ENCODE measurements around the gene ATP8A2.

The ATP8A2 gene

GRCh38 chr13:25887962-25888655 is 516.3 kb downstream of the ATP8A2 start:
- H3K9me3 ChIP-seq, result no peaks in the 10 kb centered on the region
- H3K36me3 ChIP-seq, result no peaks in the 10 kb centered on the region
- TF ChIP-seq CTCF (IDR thresholded peaks at IDR 0.05), result no peak
- H3K27ac ChIP-seq, result no peak overlapping the region
- H3K4me1 ChIP-seq (ENCODE audit: control insufficient read depth in 1 of 2, insufficient read depth in 1 of 2, low read depth in 1 of 2, low read length in 1 of 2), result no peaks in the 10 kb centered on the region
- H3K27me3 ChIP-seq, result no peaks in the 10 kb centered on the region
- H3K4me3 ChIP-seq (ENCODE audit: low read depth in 1 of 2, low read length in 1 of 2), result no peak overlapping the region

DNA sequence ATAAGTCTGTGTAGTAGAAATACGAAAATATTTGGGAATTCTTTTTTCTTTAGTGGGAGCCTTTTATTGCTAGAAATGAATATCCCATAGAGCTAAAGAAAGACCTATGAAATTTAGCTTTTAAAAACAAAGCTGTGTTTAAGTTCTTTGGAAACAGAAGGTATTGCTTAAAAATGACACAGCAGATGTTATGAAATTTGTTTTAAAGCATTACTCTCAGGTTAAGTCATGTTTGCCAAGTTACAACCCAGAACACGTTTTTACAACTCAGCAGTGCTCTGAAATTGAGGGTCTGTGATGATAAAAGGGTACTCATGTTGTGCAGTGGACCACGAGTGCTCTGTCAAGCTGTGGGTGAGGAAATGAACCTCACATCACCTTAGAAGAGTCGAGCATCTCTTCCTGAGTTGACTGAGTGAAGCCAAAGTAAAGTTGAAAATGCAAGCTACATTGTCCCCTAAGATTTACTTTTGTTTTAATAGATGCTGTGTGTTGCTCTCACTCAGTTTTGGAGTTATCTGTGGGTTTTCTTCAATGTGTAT is 519.0 kb downstream of the ATP8A2 start:
- no peaks in the 10 kb centered on the region for H3K9me3 ChIP-seq
- no peak for TF ChIP-seq CTCF (IDR thresholded peaks at IDR 0.05)
- no peaks in the 10 kb centered on the region for H3K4me1 ChIP-seq (ENCODE audit: control insufficient read depth in 1 of 2, insufficient read depth in 1 of 2, low read depth in 1 of 2, low read length in 1 of 2)
- no peaks in the 10 kb centered on the region for H3K27me3 ChIP-seq
- no peak overlapping the region for H3K4me3 ChIP-seq (ENCODE audit: low read depth in 1 of 2, low read length in 1 of 2)
- no peak overlapping the region for H3K27ac ChIP-seq
- H3K36me3 ChIP-seq, result no peaks in the 10 kb centered on the region

DNA sequence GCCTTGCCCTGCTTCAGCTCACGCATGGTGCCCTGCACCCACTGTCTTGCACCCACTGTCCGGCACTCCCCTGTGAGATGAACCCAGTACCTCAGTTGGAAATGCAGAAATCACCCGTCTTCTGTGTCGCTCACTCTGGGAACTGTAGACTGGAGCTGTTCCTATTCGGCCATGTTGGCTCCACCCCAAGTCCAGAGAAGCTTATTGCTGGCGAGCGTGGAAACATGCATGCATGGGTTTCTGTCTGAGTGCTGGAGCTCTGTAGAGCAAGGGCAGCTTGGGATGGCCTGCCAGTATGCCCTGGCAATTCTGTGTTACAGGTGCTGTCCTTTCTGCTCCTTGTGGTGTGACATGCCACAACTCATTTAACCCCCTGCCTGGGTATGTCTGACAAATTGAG is 527.2 kb downstream of the ATP8A2 start:
- no peaks in the 10 kb centered on the region for H3K36me3 ChIP-seq
- no peaks in the 10 kb centered on the region for H3K4me1 ChIP-seq (ENCODE audit: control insufficient read depth in 1 of 2, insufficient read depth in 1 of 2, low read depth in 1 of 2, low read length in 1 of 2)
- no peak overlapping the region for H3K27ac ChIP-seq
- no peaks in the 10 kb centered on the region for H3K27me3 ChIP-seq
- no peak for TF ChIP-seq CTCF (IDR thresholded peaks at IDR 0.05)
- no peaks in the 10 kb centered on the region for H3K9me3 ChIP-seq
- no peak overlapping the region for H3K4me3 ChIP-seq (ENCODE audit: low read depth in 1 of 2, low read length in 1 of 2)

DNA sequence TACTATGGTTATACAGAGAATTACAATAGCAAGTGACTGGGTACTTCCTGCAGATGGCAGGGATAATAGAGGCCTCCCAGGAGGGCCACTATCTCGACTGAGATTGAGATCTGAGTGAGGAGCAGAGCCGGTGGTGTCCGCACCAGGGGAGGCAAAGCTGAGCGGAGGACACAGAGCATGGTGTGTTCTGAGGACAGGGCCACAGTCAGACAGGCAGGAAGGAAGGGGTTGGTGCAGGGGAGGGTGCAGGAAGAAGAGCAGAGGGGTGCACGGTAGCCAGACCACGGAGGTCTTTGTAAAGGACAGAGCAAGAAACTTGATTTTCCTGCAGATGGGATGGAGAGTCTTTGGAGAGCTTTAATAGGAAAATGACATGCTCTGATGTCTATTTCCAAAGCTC is 527.7 kb downstream of the ATP8A2 start:
- Histone ChIP-seq H3K27ac (no peak overlapping the region), H3K36me3 (no peaks in the 10 kb centered on the region), H3K4me1 (ENCODE audit: control insufficient read depth in 1 of 2, insufficient read depth in 1 of 2, low read depth in 1 of 2, low read length in 1 of 2) (no peaks in the 10 kb centered on the region), H3K4me3 (ENCODE audit: low read depth in 1 of 2, low read length in 1 of 2) (no peak overlapping the region), H3K9me3 (no peaks in the 10 kb centered on the region), H3K27me3 (no peaks in the 10 kb centered on the region)
- no peak for TF ChIP-seq CTCF (IDR thresholded peaks at IDR 0.05)

GRCh38 chr13:25899952-25900351 is 528.2 kb downstream of the ATP8A2 start:
- Histone ChIP-seq H3K9me3 (no peaks in the 10 kb centered on the region), H3K27me3 (no peaks in the 10 kb centered on the region), H3K36me3 (no peaks in the 10 kb centered on the region), H3K4me3 (ENCODE audit: low read depth in 1 of 2, low read length in 1 of 2) (no peak overlapping the region), H3K4me1 (ENCODE audit: control insufficient read depth in 1 of 2, insufficient read depth in 1 of 2, low read depth in 1 of 2, low read length in 1 of 2) (no peaks in the 10 kb centered on the region), H3K27ac (no peak overlapping the region)
- TF ChIP-seq CTCF (IDR thresholded peaks at IDR 0.05), result no peak

Measured in neutrophil (primary cell).